HFF-Myc (cell line): ENCODE data around the gene DLG1.

ENCODE experiments used
- DNase-seq: peaks from one replicate; pipeline ENCODE4 v3.0.0-alpha.2; 2011; ENCODE audit warnings: low read depth; ENCODE audit errors: extremely low read depth
- H3K4me3 ChIP-seq: replicated peaks from 2 replicates; pipeline ENCODE4 v1.5.1; 2011; ENCODE audit warnings: low read depth, mild to moderate bottlenecking, control low read depth, low read length
- TF ChIP-seq, protein P1 (sequence below): IDR thresholded peaks from 2 replicates; pipeline ENCODE4 v1.5.1; 2012; ENCODE audit warnings: mild to moderate bottlenecking, low read depth, low read length, control low read depth; ENCODE audit errors: missing control alignments

Gene DLG1

DNA sequence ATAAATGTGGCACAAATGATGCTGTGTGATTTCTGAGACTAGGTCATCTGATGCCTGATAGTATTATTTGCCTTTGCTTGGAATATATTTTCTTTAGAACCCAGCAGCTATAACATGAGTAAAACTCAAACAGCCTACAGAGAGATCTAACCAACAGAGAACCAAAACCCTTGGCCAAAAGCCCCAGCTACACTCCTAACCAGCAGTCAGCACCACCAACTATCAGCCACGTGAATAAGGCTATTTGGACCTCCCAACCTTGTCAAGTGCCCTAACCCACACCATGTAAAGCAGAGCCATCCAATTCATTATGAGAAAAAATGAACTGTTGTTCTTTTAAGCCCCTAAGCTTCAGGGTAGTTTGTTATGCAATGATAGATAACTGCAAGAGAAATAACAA is 154.2 kb downstream of the DLG1 start:
- no peak for DNase-seq
- TF ChIP-seq, protein P1, sequence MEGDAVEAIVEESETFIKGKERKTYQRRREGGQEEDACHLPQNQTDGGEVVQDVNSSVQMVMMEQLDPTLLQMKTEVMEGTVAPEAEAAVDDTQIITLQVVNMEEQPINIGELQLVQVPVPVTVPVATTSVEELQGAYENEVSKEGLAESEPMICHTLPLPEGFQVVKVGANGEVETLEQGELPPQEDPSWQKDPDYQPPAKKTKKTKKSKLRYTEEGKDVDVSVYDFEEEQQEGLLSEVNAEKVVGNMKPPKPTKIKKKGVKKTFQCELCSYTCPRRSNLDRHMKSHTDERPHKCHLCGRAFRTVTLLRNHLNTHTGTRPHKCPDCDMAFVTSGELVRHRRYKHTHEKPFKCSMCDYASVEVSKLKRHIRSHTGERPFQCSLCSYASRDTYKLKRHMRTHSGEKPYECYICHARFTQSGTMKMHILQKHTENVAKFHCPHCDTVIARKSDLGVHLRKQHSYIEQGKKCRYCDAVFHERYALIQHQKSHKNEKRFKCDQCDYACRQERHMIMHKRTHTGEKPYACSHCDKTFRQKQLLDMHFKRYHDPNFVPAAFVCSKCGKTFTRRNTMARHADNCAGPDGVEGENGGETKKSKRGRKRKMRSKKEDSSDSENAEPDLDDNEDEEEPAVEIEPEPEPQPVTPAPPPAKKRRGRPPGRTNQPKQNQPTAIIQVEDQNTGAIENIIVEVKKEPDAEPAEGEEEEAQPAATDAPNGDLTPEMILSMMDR: no peak
- no peak overlapping the region for H3K4me3 ChIP-seq

DNA sequence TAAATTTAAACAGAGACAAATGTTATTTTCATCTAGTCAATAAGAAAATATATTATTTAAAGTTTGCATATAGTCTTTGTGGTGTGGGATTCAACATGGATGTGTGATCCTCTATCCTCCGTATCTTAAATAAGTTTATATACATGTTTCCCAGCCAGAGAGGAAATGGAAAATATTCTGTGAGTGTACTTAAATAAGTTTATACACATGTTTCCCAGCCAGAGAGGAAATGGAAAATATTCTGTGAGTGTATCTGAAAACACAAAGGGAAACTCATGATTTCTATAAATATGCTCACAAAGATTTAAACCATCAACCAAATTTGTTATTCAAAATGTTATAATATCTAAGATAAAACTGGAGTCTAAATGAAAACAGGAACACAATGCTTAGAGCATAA is 158.8 kb downstream of the DLG1 start:
- DNase-seq: no peak
- H3K4me3 ChIP-seq: no peak overlapping the region
- TF ChIP-seq, protein P1: no peak

DNA sequence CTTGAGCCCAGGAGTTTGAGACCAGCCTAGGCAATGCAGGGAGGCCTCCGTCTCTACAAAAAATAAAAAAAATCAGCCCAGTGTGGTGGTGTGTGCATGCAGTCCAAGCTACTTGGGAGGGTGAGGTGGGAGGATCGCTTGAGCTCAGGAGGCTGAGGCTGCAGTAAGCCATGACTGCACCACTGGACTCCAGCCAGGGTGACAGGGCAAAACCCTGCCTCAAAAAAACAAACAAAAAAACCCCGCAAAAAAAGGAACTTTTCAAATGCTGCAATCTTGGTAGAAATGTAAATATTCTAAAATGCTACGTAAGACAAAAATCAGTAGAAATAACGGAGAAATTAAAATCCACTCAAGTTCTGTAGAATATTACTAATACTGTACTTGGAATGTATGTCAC is 160.7 kb downstream of the DLG1 start:
- no peak for DNase-seq
- TF ChIP-seq, protein P1: no peak
- H3K4me3 ChIP-seq: no peak overlapping the region

DNA sequence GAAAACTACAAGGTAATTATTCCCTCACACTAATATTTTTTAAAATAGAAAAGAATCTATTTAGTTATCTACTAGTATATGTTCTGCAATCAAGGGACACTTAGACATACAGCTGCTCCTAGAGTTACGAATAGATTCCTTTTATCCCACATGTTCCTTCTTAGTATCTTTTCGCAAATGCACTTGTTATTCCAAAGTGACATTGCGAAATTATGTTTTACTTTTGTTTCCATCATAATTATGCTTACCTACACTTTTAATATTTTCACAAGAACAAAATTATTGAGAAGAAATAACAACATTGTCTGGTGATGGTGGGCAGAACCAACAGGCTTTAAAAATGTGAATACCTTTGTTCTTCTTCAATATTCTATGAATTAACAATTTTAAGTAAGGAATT is 161.7 kb downstream of the DLG1 start:
- TF ChIP-seq, protein P1: no peak

DNA sequence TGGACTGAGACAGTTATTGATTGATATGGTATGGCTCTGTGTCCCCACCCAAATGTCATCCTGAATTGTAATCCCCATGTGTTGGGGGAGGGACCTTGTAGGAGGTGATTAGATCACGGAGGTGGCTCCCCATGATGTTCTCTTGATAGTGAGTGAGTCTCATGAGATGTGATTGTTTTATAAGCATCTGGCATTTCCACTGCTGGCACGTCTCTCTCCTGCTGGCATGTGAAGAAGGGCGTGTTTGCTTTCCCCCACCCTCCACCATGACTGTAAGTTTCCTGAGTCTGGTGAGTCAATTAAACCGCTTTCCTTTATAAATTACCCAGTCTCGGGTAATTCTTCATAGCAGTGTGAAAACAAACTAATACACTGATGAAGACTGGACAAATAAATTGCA is 163.2 kb downstream of the DLG1 start:
- TF ChIP-seq, protein P1: no peak
- DNase-seq: no peak
- H3K4me3 ChIP-seq: no peak overlapping the region

More for the DNA sequence above, 161.7 kb downstream of the DLG1 start:
- DNase-seq: no peak
- H3K4me3 ChIP-seq: no peak overlapping the region

DNA sequence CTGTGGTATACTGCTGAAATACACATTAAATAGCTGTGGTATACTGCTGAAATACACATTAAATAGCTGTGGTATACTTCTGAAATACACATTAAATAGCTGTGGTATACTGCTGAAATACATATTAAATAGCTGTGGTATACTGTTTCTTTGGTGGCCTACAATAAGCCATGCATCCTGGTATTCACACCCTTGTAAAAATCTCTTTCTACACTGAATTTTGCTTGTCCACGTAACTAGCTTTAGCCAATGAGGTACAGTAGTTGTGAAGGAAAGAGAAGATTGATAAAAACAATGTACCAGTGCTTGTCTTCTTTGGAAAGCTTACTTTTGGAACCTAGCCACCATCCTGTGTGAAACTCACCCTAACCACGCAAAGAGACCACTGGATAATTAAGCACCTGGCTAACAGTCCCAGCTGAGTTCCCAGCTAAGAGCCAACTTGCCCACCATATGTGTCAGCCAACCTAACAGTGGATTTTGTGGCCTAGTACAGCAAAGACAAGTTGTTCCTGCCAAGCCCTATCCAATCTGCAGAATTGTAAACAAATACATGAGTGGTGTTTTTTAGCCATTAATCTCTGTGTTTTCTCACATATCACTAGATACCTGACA is 165.4 kb downstream of the DLG1 start:
- H3K4me3 ChIP-seq: no peak overlapping the region
- TF ChIP-seq, protein P1: no peak
- no peak for DNase-seq

DNA sequence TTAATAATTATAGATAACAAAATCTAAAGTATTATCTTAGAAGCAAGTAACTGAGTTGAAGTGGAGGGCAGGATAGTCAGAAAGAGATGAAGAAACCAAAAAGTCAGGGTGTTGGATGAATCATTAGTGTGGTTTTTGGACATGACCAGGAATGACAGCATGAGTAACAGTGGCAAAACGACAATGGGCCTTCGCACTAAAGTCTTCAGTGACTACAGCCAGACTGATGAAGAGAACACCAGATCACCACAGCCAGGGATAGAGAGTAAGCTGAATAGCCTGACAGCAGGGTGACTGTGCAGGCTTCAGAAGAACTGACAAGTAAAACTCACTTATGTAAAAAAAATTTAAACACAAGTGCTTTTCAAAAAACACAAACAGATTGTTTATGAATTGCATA is 172.8 kb downstream of the DLG1 start:
- no peak overlapping the region for H3K4me3 ChIP-seq
- TF ChIP-seq, protein P1: no peak
- no peak for DNase-seq
